ENCODE measurements around the gene CREBRF. TPM values are rescaled to one million over a fixed set of nuclear protein-coding genes. Genes with fewer than 3 reads are reported as not detected.

Gene CREBRF
- total RNA-seq, 1 experiment from 2014 or later: 16.9 TPM

DNA sequence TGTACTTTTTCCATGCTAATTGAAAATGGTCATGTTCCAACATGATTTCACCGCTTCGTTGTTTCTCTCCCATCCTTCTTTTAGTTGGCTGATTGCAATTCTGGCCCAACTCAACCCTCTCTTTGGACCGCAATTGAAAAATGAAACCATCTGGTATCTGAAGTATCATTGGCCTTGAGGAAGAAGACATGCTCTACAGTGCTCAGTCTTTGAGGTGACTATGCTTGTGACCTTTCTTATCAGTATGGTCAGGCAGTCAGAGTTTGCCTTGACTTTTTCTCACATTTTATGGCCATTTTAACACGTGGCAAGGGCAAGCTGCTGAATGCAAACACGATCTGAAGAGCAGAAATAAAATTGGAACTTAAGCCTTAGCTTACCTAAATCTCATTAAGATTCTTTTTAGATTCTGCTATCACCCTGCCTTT lies 36.0 kb upstream of the CREBRF start:
- no peak for DNase-seq
- H3K4me1 ChIP-seq (replicated peaks; ENCODE audit: insufficient read depth): peaks cover 24% of the 10 kb centered on the region
- intact Hi-C loops (cut with micrococcal nuclease; ENCODE audit: unreplicated experiment): no loop called here
- TF ChIP-seq, protein P1, sequence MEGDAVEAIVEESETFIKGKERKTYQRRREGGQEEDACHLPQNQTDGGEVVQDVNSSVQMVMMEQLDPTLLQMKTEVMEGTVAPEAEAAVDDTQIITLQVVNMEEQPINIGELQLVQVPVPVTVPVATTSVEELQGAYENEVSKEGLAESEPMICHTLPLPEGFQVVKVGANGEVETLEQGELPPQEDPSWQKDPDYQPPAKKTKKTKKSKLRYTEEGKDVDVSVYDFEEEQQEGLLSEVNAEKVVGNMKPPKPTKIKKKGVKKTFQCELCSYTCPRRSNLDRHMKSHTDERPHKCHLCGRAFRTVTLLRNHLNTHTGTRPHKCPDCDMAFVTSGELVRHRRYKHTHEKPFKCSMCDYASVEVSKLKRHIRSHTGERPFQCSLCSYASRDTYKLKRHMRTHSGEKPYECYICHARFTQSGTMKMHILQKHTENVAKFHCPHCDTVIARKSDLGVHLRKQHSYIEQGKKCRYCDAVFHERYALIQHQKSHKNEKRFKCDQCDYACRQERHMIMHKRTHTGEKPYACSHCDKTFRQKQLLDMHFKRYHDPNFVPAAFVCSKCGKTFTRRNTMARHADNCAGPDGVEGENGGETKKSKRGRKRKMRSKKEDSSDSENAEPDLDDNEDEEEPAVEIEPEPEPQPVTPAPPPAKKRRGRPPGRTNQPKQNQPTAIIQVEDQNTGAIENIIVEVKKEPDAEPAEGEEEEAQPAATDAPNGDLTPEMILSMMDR (conservative IDR thresholded peaks at IDR 0.05): no peak
- no peak for TF ChIP-seq EZH2 (IDR thresholded peaks at IDR 0.05; ENCODE audit: low read depth)
- peaks cover 51% of the 10 kb centered on the region for H3K79me2 ChIP-seq (ENCODE audit: low read depth)
- no peak overlapping the region for H3K27ac ChIP-seq
- peaks cover 28% of the 10 kb centered on the region for H3F3A ChIP-seq (ENCODE audit: insufficient read depth, low read depth)
- H4K20me1 ChIP-seq (ENCODE audit: insufficient read depth): peaks cover 20% of the 10 kb centered on the region
- no peak overlapping the region for H3K4me3 ChIP-seq
- no peak overlapping the region for H2AFZ ChIP-seq
- no peaks in the 10 kb centered on the region for H3K9me2 ChIP-seq (ENCODE audit: insufficient read depth)
- peaks cover 11% of the 10 kb centered on the region; the same call in 1 of the 2 replicates for H3K36me3 ChIP-seq (ENCODE audit: low read depth)
- H3K9me3 ChIP-seq (ENCODE audit: insufficient read depth, low read depth): no peaks in the 10 kb centered on the region
- no TSS peak for BruUV-seq (replicated peaks)
- no peak overlapping the region for H3K4me2 ChIP-seq
- CTCF ChIA-PET: interaction anchor here (0.7 kb wide), 1 partner anchor 262 kb away, joined by 5 read pairs; no protein-coding TSS in a partner anchor
- no peaks in the 10 kb centered on the region for H3K27me3 ChIP-seq (ENCODE audit: insufficient read depth, low read depth)
- POLR2A ChIA-PET (ENCODE audit: unreplicated experiment): no interaction called here

DNA sequence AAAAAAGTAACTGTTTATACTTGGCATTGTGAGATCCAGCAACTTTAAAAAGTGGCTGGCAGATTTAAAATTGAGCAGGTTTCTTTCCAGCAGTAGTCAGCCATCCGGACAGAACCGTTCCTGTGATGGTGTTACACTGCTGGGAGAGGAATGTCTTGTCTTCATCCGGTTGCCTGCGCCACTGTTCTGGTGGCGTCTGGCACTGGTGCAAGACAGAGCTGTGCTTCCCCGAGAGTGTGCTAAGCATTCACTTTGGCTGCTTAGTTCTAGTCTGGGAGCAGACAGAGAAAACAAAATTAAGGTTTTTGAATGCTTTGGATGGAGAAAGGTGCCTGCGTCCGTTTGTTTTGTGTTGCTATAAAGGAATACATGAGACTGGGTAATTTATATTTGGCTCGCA lies 35.5 kb upstream of the CREBRF start:
- no TSS peak for BruUV-seq (replicated peaks)
- Histone ChIP-seq H2AFZ (no peak overlapping the region), H3K36me3 (ENCODE audit: low read depth) (peaks cover 11% of the 10 kb centered on the region; the same call in 1 of the 2 replicates), H3K79me2 (ENCODE audit: low read depth) (peaks cover 49% of the 10 kb centered on the region), H3K9me2 (ENCODE audit: insufficient read depth) (no peaks in the 10 kb centered on the region), H3K4me2 (no peak overlapping the region), H3K9me3 (ENCODE audit: insufficient read depth, low read depth) (no peaks in the 10 kb centered on the region), H4K20me1 (ENCODE audit: insufficient read depth) (peaks cover 23% of the 10 kb centered on the region), H3F3A (ENCODE audit: insufficient read depth, low read depth) (peaks cover 23% of the 10 kb centered on the region), H3K27ac (no peak overlapping the region), H3K27me3 (ENCODE audit: insufficient read depth, low read depth) (no peaks in the 10 kb centered on the region), H3K4me3 (no peak overlapping the region), H3K4me1 (replicated peaks; ENCODE audit: insufficient read depth) (peaks cover 19% of the 10 kb centered on the region)
- intact Hi-C loops (cut with micrococcal nuclease; ENCODE audit: unreplicated experiment): no loop called here
- ChIA-PET CTCF (no interaction called here), POLR2A (ENCODE audit: unreplicated experiment) (no interaction called here)
- DNase-seq: no peak
- TF ChIP-seq, protein P1 (conservative IDR thresholded peaks at IDR 0.05): no peak
- no peak for TF ChIP-seq EZH2 (IDR thresholded peaks at IDR 0.05; ENCODE audit: low read depth)

DNA sequence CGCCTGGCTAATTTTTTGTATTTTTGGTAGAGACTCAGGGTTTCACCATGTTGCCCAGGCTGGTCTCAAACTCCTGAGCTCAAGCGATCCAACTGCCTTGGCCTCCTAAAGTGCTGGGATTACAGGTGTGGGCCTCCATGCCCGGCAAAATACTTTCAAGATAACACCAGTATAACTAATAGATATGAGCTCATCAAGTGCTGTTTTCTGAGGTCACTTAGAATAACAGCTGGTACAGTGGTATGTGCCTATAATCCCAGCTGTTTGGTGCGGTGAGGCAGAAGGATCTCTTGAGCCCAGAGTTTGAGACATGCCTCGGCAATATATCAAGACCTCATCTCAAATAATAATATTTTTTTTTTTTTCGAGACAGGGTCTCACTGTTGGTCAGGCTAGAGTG lies 30.5 kb upstream of the CREBRF start:
- peaks cover 28% of the 10 kb centered on the region for H4K20me1 ChIP-seq (ENCODE audit: insufficient read depth)
- ChIA-PET CTCF (no interaction called here), POLR2A (ENCODE audit: unreplicated experiment) (no interaction called here)
- no peaks in the 10 kb centered on the region for H3K9me2 ChIP-seq (ENCODE audit: insufficient read depth)
- no peak for DNase-seq
- H3K4me3 ChIP-seq: no peak overlapping the region
- no peak overlapping the region for H3K4me2 ChIP-seq
- no peak overlapping the region for H2AFZ ChIP-seq
- no peak overlapping the region for H3K27ac ChIP-seq
- intact Hi-C loops (cut with micrococcal nuclease; ENCODE audit: unreplicated experiment): no loop called here
- TF ChIP-seq, protein P1 (conservative IDR thresholded peaks at IDR 0.05): no peak
- TF ChIP-seq EZH2 (IDR thresholded peaks at IDR 0.05; ENCODE audit: low read depth): no peak
- H3K9me3 ChIP-seq (ENCODE audit: insufficient read depth, low read depth): no peaks in the 10 kb centered on the region
- peaks cover 3% of the 10 kb centered on the region for H3K36me3 ChIP-seq (ENCODE audit: low read depth)
- H3K27me3 ChIP-seq (ENCODE audit: insufficient read depth, low read depth): no peaks in the 10 kb centered on the region
- H3K79me2 ChIP-seq (ENCODE audit: low read depth): peaks cover 55% of the 10 kb centered on the region
- BruUV-seq (replicated peaks): no TSS peak
- peaks cover 21% of the 10 kb centered on the region; the same call in 1 of the 2 replicates for H3F3A ChIP-seq (ENCODE audit: insufficient read depth, low read depth)
- H3K4me1 ChIP-seq (replicated peaks; ENCODE audit: insufficient read depth): no peaks in the 10 kb centered on the region
